ENCODE data around the gene PATL2. TPM values are rescaled to one million over a fixed set of nuclear protein-coding genes. Genes with fewer than 3 reads are reported as not detected.

Gene PATL2
- total RNA-seq, 6 experiments from 2014 or later, result 0.28 to 1.9 (median 0.71) TPM

GRCh38 chr15:44663410-44664308 is 47.5 kb downstream of the PATL2 start, which contains the start of gene SPG11:
Gene SPG11 (minus strand): TSS chr15:44663662. CDS start chr15:44663647, 15 bp downstream.
- DNase-seq (peak; percentile 96 to 98 (median 98)), ATAC-seq (peak; percentile 94 to 98 (median 96))
- Histone ChIP-seq H3K9me3 (no peaks in the 10 kb centered on the region), H3K36me3 (peaks cover 0 to 15% (median 3%) of the 10 kb centered on the region in 4 donors), H3K27me3 (no peaks in the 10 kb centered on the region), H3K4me3 (peak within 1 kb of the TSS; percentile 77 to 96 (median 90)), H3K27ac (peak within 1 kb of the TSS; percentile 92 to 99 (median 95)), H3K4me1 (peaks cover 0 to 21% (median 5%) of the 10 kb centered on the region in 4 donors)
- TF ChIP-seq CTCF (IDR thresholded peaks at IDR 0.05) (peak; percentile 92 to 98 (median 95)), POLR2A (IDR thresholded peaks at IDR 0.05) (peak; percentile 96)
- intact Hi-C loops (cut with DNase I), result loop anchor here (10.0 kb wide), 1 partner anchor 71 kb away; the partner anchor contains the start of gene TRIM69 (in 2 of the 2)
- WGBS (ENCODE audit: insufficient coverage, low coverage, low lambda C conversion rate, missing lambda C conversion rate), result 25% methylated on average over 9 of the region's 53 CpGs

- intact Hi-C loops (cut with DNase I), result loop anchor here (10.0 kb wide), 1 partner anchor 72 kb away; the partner anchor contains the start of gene TRIM69 (in 2 of the 2)
- 3% methylated on average over 20 of the region's 34 CpGs for WGBS (ENCODE audit: insufficient coverage, low coverage, low lambda C conversion rate, missing lambda C conversion rate)
Measured at GRCh38 chr15:44662478-44663409, 48.4 kb downstream of the PATL2 start.

GRCh38 chr15:44661576-44661975 is 49.5 kb downstream of the PATL2 start:
- no peak for ATAC-seq
- Histone ChIP-seq H3K4me3 (no peak overlapping the region), H3K36me3 (peaks cover 0 to 35% (median 12%) of the 10 kb centered on the region in 4 donors), H3K4me1 (peaks cover 0 to 21% (median 5%) of the 10 kb centered on the region in 4 donors), H3K9me3 (no peaks in the 10 kb centered on the region), H3K27ac (no peak overlapping the region), H3K27me3 (no peaks in the 10 kb centered on the region)
- no peak for TF ChIP-seq POLR2A (IDR thresholded peaks at IDR 0.05)
- no peak for TF ChIP-seq CTCF (IDR thresholded peaks at IDR 0.05)
- intact Hi-C loops (cut with DNase I), result loop anchor here (10.0 kb wide), 1 partner anchor 73 kb away; the partner anchor contains the start of gene TRIM69 (in 2 of the 2)
- no peak for DNase-seq

More at GRCh38 chr15:44662478-44663409, 48.4 kb downstream of the PATL2 start:
- peak overlapping the region; percentile 77 to 96 (median 90) for H3K4me3 ChIP-seq
- ATAC-seq, result peak; percentile 73 to 86 (median 79)
- peak overlapping the region; percentile 92 to 99 (median 95) for H3K27ac ChIP-seq
- peaks cover 0 to 21% (median 5%) of the 10 kb centered on the region in 4 donors for H3K4me1 ChIP-seq
- no peaks in the 10 kb centered on the region for H3K27me3 ChIP-seq
- peak; percentile 81 to 84 (median 82) for DNase-seq
- H3K36me3 ChIP-seq, result peaks cover 0 to 23% (median 7%) of the 10 kb centered on the region in 4 donors
- H3K9me3 ChIP-seq, result no peaks in the 10 kb centered on the region
- no peak for TF ChIP-seq CTCF (IDR thresholded peaks at IDR 0.05)
- TF ChIP-seq POLR2A (IDR thresholded peaks at IDR 0.05), result no peak

- DNase-seq (no peak), ATAC-seq (no peak)
- 86% methylated on average over 3 of the region's 3 CpGs for WGBS (ENCODE audit: insufficient coverage, low coverage, low lambda C conversion rate, missing lambda C conversion rate)
- H3K27me3 ChIP-seq, result no peaks in the 10 kb centered on the region
- intact Hi-C loops (cut with DNase I), result no loop called here
- peaks cover 0 to 19% (median 5%) of the 10 kb centered on the region in 4 donors for H3K4me1 ChIP-seq
- H3K9me3 ChIP-seq, result no peaks in the 10 kb centered on the region
- H3K4me3 ChIP-seq, result no peak overlapping the region
- peaks cover 0 to 48% (median 12%) of the 10 kb centered on the region in 4 donors for H3K36me3 ChIP-seq
- no peak for TF ChIP-seq CTCF (IDR thresholded peaks at IDR 0.05)
- H3K27ac ChIP-seq, result no peak overlapping the region
Measured at GRCh38 chr15:44659056-44659455, 52.1 kb downstream of the PATL2 start.

All from right lobe of liver (tissue), 6 donors.